Kidney epithelial cell (primary cell): ENCODE data around the gene RXRA. TPM values are rescaled to one million over a fixed set of nuclear protein-coding genes. Genes with fewer than 3 reads are reported as not detected.

Experiments used
- DNase-seq: peaks from one replicate; pipeline ENCODE4 v3.0.0-alpha.2; 2010; ENCODE audit warnings: low read depth
- H3K27me3 ChIP-seq: 2 replicates; pipeline ENCODE4 v1.6.0; 2011; ENCODE audit warnings: low read length; ENCODE audit not compliant: control insufficient read depth, insufficient read depth
- H3K36me3 ChIP-seq: 2 replicates; pipeline ENCODE4 v1.5.1; 2011; ENCODE audit warnings: low read length; ENCODE audit not compliant: control insufficient read depth, insufficient read depth
- H3K4me3 ChIP-seq: 2 replicates; pipeline ENCODE4 v1.5.1; 2011; ENCODE audit warnings: low read depth, mild to moderate bottlenecking, control low read depth, low read length
- CTCF ChIP-seq: IDR thresholded peaks from 2 replicates; pipeline ENCODE4 v1.5.1; 2011; ENCODE audit warnings: mild to moderate bottlenecking, moderate library complexity, low read length, control low read depth, inconsistent platforms; ENCODE audit not compliant: insufficient read depth, poor library complexity, severe bottlenecking
- total RNA-seq: library from RNA; depleted of rRNA; stranded (reverse); fragments of >200 nt; gene quantifications from 2 replicates; pipeline ENCODE4 v1.2.3, GENCODE V29; 2015

The RXRA gene
- total RNA-seq, 1 donor from 2014 or later: 15.0 TPM

- Histone ChIP-seq H3K27me3 (no peaks in the 10 kb centered on the region), H3K36me3 (no peaks in the 10 kb centered on the region), H3K4me3 (no peak overlapping the region)
- TF ChIP-seq CTCF: no peak
- DNase-seq: no peak
Observed at GRCh38 chr9:134335486-134336220, 9.4 kb downstream of the RXRA start.

- no peak for DNase-seq
- TF ChIP-seq CTCF: no peak
- Histone ChIP-seq H3K27me3 (no peaks in the 10 kb centered on the region), H3K36me3 (no peaks in the 10 kb centered on the region), H3K4me3 (no peak overlapping the region)
Observed at GRCh38 chr9:134336228-134336627, 10.0 kb downstream of the RXRA start.

GRCh38 chr9:134336924-134337323 is 10.7 kb downstream of the RXRA start:
- Histone ChIP-seq H3K27me3 (no peaks in the 10 kb centered on the region), H3K4me3 (no peak overlapping the region), H3K36me3 (no peaks in the 10 kb centered on the region)
- DNase-seq: no peak
- TF ChIP-seq CTCF: no peak

GRCh38 chr9:134337469-134337868 is 11.2 kb downstream of the RXRA start:
- H3K27me3 ChIP-seq: no peaks in the 10 kb centered on the region

GRCh38 chr9:134338394-134339182 is 12.3 kb downstream of the RXRA start:
- no peak for TF ChIP-seq CTCF
- H3K4me3 ChIP-seq: no peak overlapping the region
- DNase-seq: no peak
- H3K36me3 ChIP-seq: no peaks in the 10 kb centered on the region
- no peaks in the 10 kb centered on the region for H3K27me3 ChIP-seq

More at GRCh38 chr9:134337469-134337868, 11.2 kb downstream of the RXRA start:
- no peak overlapping the region for H3K4me3 ChIP-seq
- TF ChIP-seq CTCF: no peak
- DNase-seq: no peak
- no peaks in the 10 kb centered on the region for H3K36me3 ChIP-seq
